Natural killer cell (primary cell): ENCODE data around the gene CRYGN. TPM values are rescaled to one million over a fixed set of nuclear protein-coding genes. Genes with fewer than 3 reads are reported as not detected.

ENCODE experiments used
- ATAC-seq, 3 donors: fragments of 150-1000 bp in 2 of 3; fragments of 200-7000 bp in 1 of 3; cut with Tn5 transposase; 1 replicate in 1 of 3; 2 replicates in 2 of 3; pipeline ENCODE4 v1.10.0; 2021; ENCODE audit warnings: mild to moderate bottlenecking in 2 of 3, moderate library complexity in 2 of 3
- DNase-seq, 2 donors: peaks; one replicate each; pipeline versions ENCODE4 v3.0.0 to v3.0.0-alpha.2; 2013 to 2021; ENCODE audit warnings: mixed read lengths in 1 of 2
- H3K27ac ChIP-seq: one replicate; pipeline ENCODE4 v1.5.1; 2013; ENCODE audit warnings: mild to moderate bottlenecking, low read length
- H3K27me3 ChIP-seq: one replicate; pipeline ENCODE4 v1.6.1; 2013; ENCODE audit warnings: low read length; ENCODE audit not compliant: control insufficient read depth, insufficient read depth
- H3K36me3 ChIP-seq: one replicate; pipeline ENCODE4 v1.6.1; 2013; ENCODE audit warnings: low read length; ENCODE audit not compliant: control insufficient read depth, insufficient read depth
- H3K4me1 ChIP-seq: one replicate; pipeline ENCODE4 v1.6.1; 2013; ENCODE audit warnings: low read length; ENCODE audit not compliant: control insufficient read depth, insufficient read depth
- H3K4me3 ChIP-seq: one replicate; pipeline ENCODE4 v1.5.1; 2013; ENCODE audit warnings: low read length
- H3K9me3 ChIP-seq: one replicate; pipeline ENCODE4 v1.6.1; 2013; ENCODE audit warnings: low read length; ENCODE audit not compliant: control insufficient read depth, insufficient read depth
- H3K27ac Mint-ChIP-seq, 2 donors: one replicate each; pipeline ENCODE4 v1.8.0; 2022; ENCODE audit warnings: mild to moderate bottlenecking in 2 of 2, mixed read lengths in 2 of 2, moderate library complexity in 1 of 2
- H3K27me3 Mint-ChIP-seq, 2 donors: one replicate each; pipeline ENCODE4 v1.8.0; 2022; ENCODE audit warnings: low read depth in 2 of 2, mixed read lengths in 2 of 2
- H3K36me3 Mint-ChIP-seq: one replicate; pipeline ENCODE4 v1.8.0; 2022; ENCODE audit warnings: mixed read lengths
- H3K4me1 Mint-ChIP-seq, 2 donors: one replicate each; pipeline ENCODE4 v1.8.0; 2022; ENCODE audit warnings: mixed read lengths in 2 of 2
- H3K4me3 Mint-ChIP-seq: one replicate; pipeline ENCODE4 v1.8.0; 2022; ENCODE audit warnings: mild to moderate bottlenecking, moderate library complexity, mixed read lengths
- H3K9me3 Mint-ChIP-seq, 2 donors: one replicate each; pipeline ENCODE4 v1.8.0; 2022; ENCODE audit warnings: mixed read lengths in 2 of 2
- CTCF ChIP-seq: fragments of 200-600 bp; IDR thresholded peaks from one replicate; pipeline ENCODE4 v1.8.0; 2022; ENCODE audit warnings: antibody characterized with exemption
- WGBS: methylation state at CpG from one replicate; pipeline ENCODE4 v1.1.7; 2013; ENCODE audit warnings: missing lambda C conversion rate; ENCODE audit not compliant: insufficient coverage; 5-methylcytosine and 5-hydroxymethylcytosine counted together
- intact Hi-C: fragments of 100-400 bp; cut with micrococcal nuclease; formaldehyde crosslinking; loops from one replicate; pipeline ENCODE4 v1.14.2; 2022
- total RNA-seq, 4 donors: library from RNA; stranded (reverse); fragments of 120-200 nt in 1 of 4; gene quantifications; one replicate each; pipeline versions ENCODE4 v1.2.3 to v1.2.4, GENCODE V29; 2013 to 2022

CRYGN gene
- total RNA-seq, 3 donors from 2014 or later (not counting 1 experiment from before 2014, with no cell fraction given) = not detected

GRCh38 chr7:151437866-151438516 lies 1.9 kb downstream of the CRYGN start:
- H3K36me3 ChIP-seq = no peaks in the 10 kb centered on the region
- H3K4me3 Mint-ChIP-seq = no peak overlapping the region
- TF ChIP-seq CTCF = no peak
- DNase-seq (no peak), ATAC-seq (no peak)
- 93% methylated on average over 23 of the region's 23 CpGs for WGBS
- H3K27ac ChIP-seq = no peak overlapping the region
- H3K27me3 ChIP-seq = peaks cover 8% of the 10 kb centered on the region
- H3K9me3 ChIP-seq = no peaks in the 10 kb centered on the region
- H3K4me1 Mint-ChIP-seq = peaks cover 0 to 23% of the 10 kb centered on the region in 2 donors
- H3K27me3 Mint-ChIP-seq = peaks cover 4 to 9% of the 10 kb centered on the region in 2 donors
- no peaks in the 10 kb centered on the region for H3K36me3 Mint-ChIP-seq
- no peak overlapping the region for H3K4me3 ChIP-seq
- intact Hi-C loops = no loop called here
- peaks cover 27% of the 10 kb centered on the region for H3K4me1 ChIP-seq
- H3K27ac Mint-ChIP-seq = no peak overlapping the region
- H3K9me3 Mint-ChIP-seq = no peaks in the 10 kb centered on the region

- intact Hi-C loops = no loop called here
- Mint-ChIP-seq H3K27me3 (peaks cover 0 to 9% of the 10 kb centered on the region in 2 donors), H3K36me3 (no peaks in the 10 kb centered on the region), H3K27ac (no peak overlapping the region), H3K4me3 (no peak overlapping the region), H3K9me3 (no peaks in the 10 kb centered on the region), H3K4me1 (peaks cover 0 to 25% of the 10 kb centered on the region in 2 donors)
- Histone ChIP-seq H3K27me3 (peaks cover 8% of the 10 kb centered on the region), H3K36me3 (no peaks in the 10 kb centered on the region), H3K9me3 (no peaks in the 10 kb centered on the region), H3K27ac (no peak overlapping the region), H3K4me1 (peaks cover 36% of the 10 kb centered on the region), H3K4me3 (no peak overlapping the region)
- no peak for TF ChIP-seq CTCF
- WGBS = 92% methylated on average over 13 of the region's 13 CpGs
- ATAC-seq (no peak), DNase-seq (no peak)
These were observed 2.8 kb downstream of the CRYGN start for GRCh38 chr7:151437159-151437553.

- Histone ChIP-seq H3K9me3 (no peaks in the 10 kb centered on the region), H3K27me3 (peaks cover 8% of the 10 kb centered on the region), H3K36me3 (no peaks in the 10 kb centered on the region), H3K4me1 (peaks cover 36% of the 10 kb centered on the region), H3K27ac (no peak overlapping the region), H3K4me3 (no peak overlapping the region)
- Mint-ChIP-seq H3K27ac (no peak overlapping the region), H3K27me3 (peaks cover 0 to 9% of the 10 kb centered on the region in 2 donors), H3K4me3 (no peak overlapping the region), H3K36me3 (no peaks in the 10 kb centered on the region), H3K4me1 (peaks cover 0 to 19% of the 10 kb centered on the region in 2 donors), H3K9me3 (no peaks in the 10 kb centered on the region)
- intact Hi-C loops = no loop called here
- no peak for TF ChIP-seq CTCF
- no peak for DNase-seq
- no peak for ATAC-seq
- WGBS = 93% methylated on average over 9 of the region's 9 CpGs
These were observed 3.3 kb downstream of the CRYGN start for GRCh38 chr7:151436446-151437158.
